HepG2 (cell line): ENCODE results near the gene VGF. TPM values are rescaled to one million over a fixed set of nuclear protein-coding genes. Genes with fewer than 3 reads are reported as not detected.
A peak's percentile ranks its signal among the peaks of the same experiment; 100 is the strongest.

ENCODE experiments used
- ARID2 ChIP-seq: sonication (generic); formaldehyde crosslinking; IDR thresholded peaks from 2 replicates; pipeline ENCODE4 v1.8.1; 2022; ENCODE audit warnings: mild to moderate bottlenecking, missing genetic modification reagents, borderline replicate concordance
- ELF4 ChIP-seq: sonication (generic); formaldehyde crosslinking; IDR thresholded peaks from 2 replicates; pipeline ENCODE4 v1.5.0; 2020; ENCODE audit warnings: missing genetic modification reagents, mild to moderate bottlenecking, moderate library complexity, borderline replicate concordance
- FIP1L1 ChIP-seq: fragments of 200-400 bp; formaldehyde crosslinking; IDR thresholded peaks from 2 replicates; pipeline ENCODE4 v1.6.1; 2018; ENCODE audit warnings: low read depth, mild to moderate bottlenecking, low read length, moderate library complexity, borderline replicate concordance; ENCODE audit not compliant: insufficient read depth
- FOXA3 ChIP-seq: IDR thresholded peaks from 2 replicates; pipeline ENCODE4 v1.6.1; 2016; ENCODE audit warnings: missing genetic modification reagents, missing compliant biosample characterization
- HMGA1 ChIP-seq: sonication (generic); formaldehyde crosslinking; conservative IDR thresholded peaks from 2 replicates; pipeline ENCODE4 v1.4.0; 2020; ENCODE audit warnings: missing genetic modification reagents
- IRX3 ChIP-seq: sonication (generic); formaldehyde crosslinking; IDR thresholded peaks from 2 replicates; pipeline ENCODE4 v1.8.1; 2023; ENCODE audit warnings: mild to moderate bottlenecking, low read depth, missing genetic modification reagents, borderline replicate concordance
- KMT2A ChIP-seq: sonication (generic); formaldehyde crosslinking; IDR thresholded peaks from 2 replicates; pipeline ENCODE4 v1.4.0; 2020; ENCODE audit warnings: missing genetic modification reagents
- NR2F6 ChIP-seq, 2 experiments: IDR thresholded peaks; 2 replicates each; pipeline ENCODE4 v1.6.1; 2016; ENCODE audit warnings: antibody characterized with exemption in 1 of 2, mild to moderate bottlenecking in 1 of 2
- NRL ChIP-seq: sonication (generic); formaldehyde crosslinking; IDR thresholded peaks from 2 replicates; pipeline ENCODE4 v1.5.0; 2020; ENCODE audit warnings: missing genetic modification reagents, mild to moderate bottlenecking, moderate library complexity, borderline replicate concordance
- PRMT3 ChIP-seq: sonication (generic); formaldehyde crosslinking; IDR thresholded peaks from 2 replicates; pipeline ENCODE4 v1.8.1; 2022; ENCODE audit warnings: low read depth, mild to moderate bottlenecking, moderate library complexity, missing genetic modification reagents, borderline replicate concordance
- RFX1 ChIP-seq: fragments of 450-650 bp; IDR thresholded peaks from 2 replicates; pipeline ENCODE4 v1.6.1; 2017
- XBP1 ChIP-seq: sonication (generic); formaldehyde crosslinking; IDR thresholded peaks from 2 replicates; pipeline ENCODE4 v1.5.0; 2020; ENCODE audit warnings: missing genetic modification reagents
- ZFX ChIP-seq: sonication (generic); formaldehyde crosslinking; IDR thresholded peaks from 2 replicates; pipeline ENCODE4 v1.4.0; 2020; ENCODE audit warnings: mild to moderate bottlenecking, low read depth, missing genetic modification reagents, moderate library complexity
- ZNF180 ChIP-seq: sonication (generic); formaldehyde crosslinking; IDR thresholded peaks from 2 replicates; pipeline ENCODE4 v1.4.0; 2020; ENCODE audit warnings: low read depth, missing genetic modification reagents, borderline replicate concordance
- ZNF235 ChIP-seq: sonication (generic); formaldehyde crosslinking; IDR thresholded peaks from 2 replicates; pipeline ENCODE4 v1.8.1; 2023; ENCODE audit warnings: mild to moderate bottlenecking, missing genetic modification reagents, borderline replicate concordance
- ZNF350 ChIP-seq: sonication (generic); formaldehyde crosslinking; IDR thresholded peaks from 2 replicates; pipeline ENCODE4 v1.4.0; 2020; ENCODE audit warnings: mild to moderate bottlenecking, low read depth, missing genetic modification reagents, borderline replicate concordance
- ZNF543 ChIP-seq: sonication (generic); formaldehyde crosslinking; IDR thresholded peaks from 2 replicates; pipeline ENCODE4 v1.4.0; 2020; ENCODE audit warnings: mild to moderate bottlenecking, missing genetic modification reagents
- ZNF792 ChIP-seq: IDR thresholded peaks from 2 replicates; pipeline ENCODE4 v1.6.1; 2016
- ZSCAN5A ChIP-seq: sonication (generic); formaldehyde crosslinking; IDR thresholded peaks from 2 replicates; pipeline ENCODE4 v1.8.0; 2022; ENCODE audit warnings: mild to moderate bottlenecking, missing genetic modification reagents, borderline replicate concordance
- ZSCAN9 ChIP-seq: IDR thresholded peaks from 2 replicates; pipeline ENCODE4 v1.6.1; 2016; ENCODE audit warnings: borderline replicate concordance
- polyA plus RNA-seq, 8 experiments: library from polyadenylated mRNA; depleted of rRNA in 3 of 8; stranded (reverse) in 7 of 8; unstranded in 1 of 8; fragments of >200 nt; fragmentation: Illumina TruSeq in 4 of 8; extraction: Trizol in 4 of 8; gene quantifications; 2 replicates each; pipeline versions ENCODE4 v1.2.1 to v1.2.3, GENCODE V29; 2011 to 2016; ENCODE audit warnings: low read depth in 4 of 8, missing spikeins in 1 of 8, mixed read lengths in 1 of 8; ENCODE audit not compliant: insufficient read depth in 1 of 8
- total RNA-seq, 5 experiments: library from RNA; depleted of rRNA; stranded (reverse); fragments of >200 nt; fragmentation: Illumina TruSeq; extraction: Trizol; gene quantifications; 2 replicates each; pipeline ENCODE4 v1.2.3, GENCODE V29; 2016; ENCODE audit warnings: low read depth in 1 of 5
- TF ChIP-seq, protein P1 (sequence below): sonication (generic); formaldehyde crosslinking; IDR thresholded peaks from 2 replicates; pipeline ENCODE4 v1.9.0; 2021; ENCODE audit warnings: missing genetic modification reagents, mild to moderate bottlenecking, borderline replicate concordance
- TF ChIP-seq, protein P2 (sequence below): sonication (generic); formaldehyde crosslinking; IDR thresholded peaks from 2 replicates; pipeline ENCODE4 v1.4.0; 2020; ENCODE audit warnings: mild to moderate bottlenecking, missing genetic modification reagents
- TF ChIP-seq, protein P3 (sequence below): sonication (generic); formaldehyde crosslinking; IDR thresholded peaks from 2 replicates; pipeline ENCODE4 v1.4.0; 2020; ENCODE audit warnings: missing genetic modification reagents

VGF gene
- total and polyA plus RNA-seq, 2 of the 13 experiments (the other 11 are each of a cell fraction or from before 2014, with no cell fraction given), result 0.12 to 0.46 TPM

DNA sequence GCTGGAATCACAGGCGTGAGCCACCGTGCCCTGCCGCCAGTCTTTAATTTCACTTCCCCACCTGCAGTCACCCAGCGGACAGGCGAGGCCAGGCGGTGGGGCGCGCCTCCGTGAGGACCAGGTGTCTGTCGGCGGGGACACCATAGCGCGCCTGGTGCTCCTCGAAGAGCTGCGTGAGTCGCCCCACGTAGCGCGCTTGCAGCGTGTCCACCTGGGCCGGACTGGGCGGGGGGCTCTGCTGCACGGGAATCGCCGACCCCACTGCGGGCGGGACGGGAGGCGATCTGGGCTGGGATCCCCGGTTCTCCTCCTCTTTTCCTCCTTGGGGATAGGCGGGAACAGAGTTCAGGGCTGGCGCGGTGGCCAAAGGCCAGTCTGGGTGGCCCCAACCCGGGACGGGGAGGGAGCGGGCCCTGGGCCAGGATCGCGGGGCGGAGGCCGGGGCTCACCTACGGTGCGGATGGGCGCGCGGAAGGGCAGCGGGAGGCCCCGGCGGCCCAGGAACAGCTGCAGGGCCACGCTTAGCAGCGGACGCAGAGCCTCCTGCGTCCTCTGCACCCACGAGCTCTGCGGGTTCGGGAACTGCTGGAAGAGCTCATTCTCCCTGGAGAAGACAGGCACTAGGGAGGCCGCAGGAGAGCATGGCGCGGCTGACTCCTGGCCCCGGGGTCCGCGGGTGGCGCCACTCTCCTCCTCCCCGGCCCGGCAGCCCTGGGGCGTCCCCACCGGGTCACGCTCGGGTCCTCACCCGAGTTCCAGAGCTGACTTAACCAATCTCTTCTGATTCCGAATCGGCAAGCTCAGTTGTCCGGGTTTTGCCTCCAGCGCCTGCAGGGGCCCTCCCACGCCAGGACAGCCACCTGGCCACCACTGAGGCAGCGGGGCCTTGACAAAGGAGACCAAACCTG, 36.6 kb upstream of the VGF start (continued):
- 0 out of 2 replicates have a peak, but pooled peaks have one; percentile 34 for TF ChIP-seq IRX3
- peak; percentile 30; the same call in 1 of the 2 replicates for TF ChIP-seq ZNF792 (CRISPR knock-in tag)
- TF ChIP-seq, protein P1, sequence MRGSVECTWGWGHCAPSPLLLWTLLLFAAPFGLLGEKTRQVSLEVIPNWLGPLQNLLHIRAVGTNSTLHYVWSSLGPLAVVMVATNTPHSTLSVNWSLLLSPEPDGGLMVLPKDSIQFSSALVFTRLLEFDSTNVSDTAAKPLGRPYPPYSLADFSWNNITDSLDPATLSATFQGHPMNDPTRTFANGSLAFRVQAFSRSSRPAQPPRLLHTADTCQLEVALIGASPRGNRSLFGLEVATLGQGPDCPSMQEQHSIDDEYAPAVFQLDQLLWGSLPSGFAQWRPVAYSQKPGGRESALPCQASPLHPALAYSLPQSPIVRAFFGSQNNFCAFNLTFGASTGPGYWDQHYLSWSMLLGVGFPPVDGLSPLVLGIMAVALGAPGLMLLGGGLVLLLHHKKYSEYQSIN (CRISPR knock-in tag), result no peak
- no peak; the same call in 1 of the 2 replicates for TF ChIP-seq KMT2A (CRISPR knock-in tag)
- no peak for TF ChIP-seq RFX1
- TF ChIP-seq ZSCAN5A (CRISPR knock-in tag), result no peak
- TF ChIP-seq XBP1 (CRISPR knock-in tag), result no peak
- TF ChIP-seq ZNF180 (CRISPR knock-in tag), result no peak
- peak; percentile 48; the same call in 1 of the 2 replicates for TF ChIP-seq ARID2 (CRISPR knock-in tag)
- TF ChIP-seq, protein P2, sequence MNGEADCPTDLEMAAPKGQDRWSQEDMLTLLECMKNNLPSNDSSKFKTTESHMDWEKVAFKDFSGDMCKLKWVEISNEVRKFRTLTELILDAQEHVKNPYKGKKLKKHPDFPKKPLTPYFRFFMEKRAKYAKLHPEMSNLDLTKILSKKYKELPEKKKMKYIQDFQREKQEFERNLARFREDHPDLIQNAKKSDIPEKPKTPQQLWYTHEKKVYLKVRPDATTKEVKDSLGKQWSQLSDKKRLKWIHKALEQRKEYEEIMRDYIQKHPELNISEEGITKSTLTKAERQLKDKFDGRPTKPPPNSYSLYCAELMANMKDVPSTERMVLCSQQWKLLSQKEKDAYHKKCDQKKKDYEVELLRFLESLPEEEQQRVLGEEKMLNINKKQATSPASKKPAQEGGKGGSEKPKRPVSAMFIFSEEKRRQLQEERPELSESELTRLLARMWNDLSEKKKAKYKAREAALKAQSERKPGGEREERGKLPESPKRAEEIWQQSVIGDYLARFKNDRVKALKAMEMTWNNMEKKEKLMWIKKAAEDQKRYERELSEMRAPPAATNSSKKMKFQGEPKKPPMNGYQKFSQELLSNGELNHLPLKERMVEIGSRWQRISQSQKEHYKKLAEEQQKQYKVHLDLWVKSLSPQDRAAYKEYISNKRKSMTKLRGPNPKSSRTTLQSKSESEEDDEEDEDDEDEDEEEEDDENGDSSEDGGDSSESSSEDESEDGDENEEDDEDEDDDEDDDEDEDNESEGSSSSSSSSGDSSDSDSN (CRISPR knock-in tag), result peak; percentile 99
- TF ChIP-seq ELF4 (CRISPR knock-in tag), result no peak
- TF ChIP-seq FOXA3 (CRISPR knock-in tag), result no peak
- peak; percentile 75; the same call in 1 of the 2 replicates for TF ChIP-seq ZNF235 (CRISPR knock-in tag)
- TF ChIP-seq ZSCAN9, result no peak
- TF ChIP-seq HMGA1 (CRISPR knock-in tag), result no peak
- peak; percentile 84; the same call in 1 of the 2 replicates for TF ChIP-seq ZNF543 (CRISPR knock-in tag)
- TF ChIP-seq NRL (CRISPR knock-in tag), result peak; percentile 69
- TF ChIP-seq ZNF350 (CRISPR knock-in tag), result peak; percentile 25; the same call in 1 of the 2 replicates
- no peak for TF ChIP-seq FIP1L1
- TF ChIP-seq, protein P3, sequence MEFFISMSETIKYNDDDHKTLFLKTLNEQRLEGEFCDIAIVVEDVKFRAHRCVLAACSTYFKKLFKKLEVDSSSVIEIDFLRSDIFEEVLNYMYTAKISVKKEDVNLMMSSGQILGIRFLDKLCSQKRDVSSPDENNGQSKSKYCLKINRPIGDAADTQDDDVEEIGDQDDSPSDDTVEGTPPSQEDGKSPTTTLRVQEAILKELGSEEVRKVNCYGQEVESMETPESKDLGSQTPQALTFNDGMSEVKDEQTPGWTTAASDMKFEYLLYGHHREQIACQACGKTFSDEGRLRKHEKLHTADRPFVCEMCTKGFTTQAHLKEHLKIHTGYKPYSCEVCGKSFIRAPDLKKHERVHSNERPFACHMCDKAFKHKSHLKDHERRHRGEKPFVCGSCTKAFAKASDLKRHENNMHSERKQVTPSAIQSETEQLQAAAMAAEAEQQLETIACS (CRISPR knock-in tag), result no peak
- peak; percentile 94 for TF ChIP-seq ZFX (CRISPR knock-in tag)
- TF ChIP-seq NR2F6 (IDR thresholded peaks at IDR 0.05), result no peak
- peak; percentile 42; the same call in 1 of the 2 replicates for TF ChIP-seq NR2F6 (CRISPR knock-in tag; IDR thresholded peaks at IDR 0.05)
- TF ChIP-seq PRMT3, result no peak
